ENCODE data around the gene CIP2A.

- no peak for TF ChIP-seq PATZ1 (CRISPR knock-in tag; IDR thresholded peaks at IDR 0.05; ENCODE audit: borderline replicate concordance)
- no peak for TF ChIP-seq OSR1 (CRISPR knock-in tag; IDR thresholded peaks at IDR 0.05)
- no peak for TF ChIP-seq SNAI2 (CRISPR knock-in tag; IDR thresholded peaks at IDR 0.05)
- no peak for TF ChIP-seq TSHZ2 (CRISPR knock-in tag; IDR thresholded peaks at IDR 0.05)
- TF ChIP-seq ARNTL (CRISPR knock-in tag; IDR thresholded peaks at IDR 0.05; ENCODE audit: borderline replicate concordance, low read depth), result no peak
- no peak for TF ChIP-seq BACH2 (CRISPR knock-in tag; IDR thresholded peaks at IDR 0.05; ENCODE audit: borderline replicate concordance)
Observed at GRCh38 chr3:108505811-108506210, 83.4 kb downstream of the CIP2A start.
